Omental fat pad (tissue), 4 donors: Measurements from ENCODE around the gene CMTM7. TPM values are rescaled to one million over a fixed set of nuclear protein-coding genes. Genes with fewer than 3 reads are reported as not detected.

Experiments
- ATAC-seq: fragments of 150-250 bp; one replicate; pipeline ENCODE4 v1.9.1; 2016; ENCODE audit warnings: mild to moderate bottlenecking, moderate library complexity; ENCODE audit not compliant: low FRiP score
- DNase-seq: peaks from one replicate; pipeline ENCODE4 v3.0.0-alpha.2; 2019; ENCODE audit warnings: low spot score
- total RNA-seq, 4 donors: library from RNA; depleted of rRNA; stranded (reverse); fragments of >200 nt; gene quantifications; one replicate each; pipeline ENCODE4 v1.1.0, GENCODE V29; 2016
- TF ChIP-seq, protein P1 (sequence below), 3 donors: fragments of 450-650 bp; IDR thresholded peaks; one replicate each; pipeline ENCODE4 v1.5.1; 2016 to 2017; ENCODE audit warnings: antibody characterized with exemption in 3 of 3, mild to moderate bottlenecking in 3 of 3, moderate library complexity in 2 of 3

Gene CMTM7
- total RNA-seq, 4 donors from 2014 or later, result 18.0 to 34.7 (median 31.3) TPM

DNA sequence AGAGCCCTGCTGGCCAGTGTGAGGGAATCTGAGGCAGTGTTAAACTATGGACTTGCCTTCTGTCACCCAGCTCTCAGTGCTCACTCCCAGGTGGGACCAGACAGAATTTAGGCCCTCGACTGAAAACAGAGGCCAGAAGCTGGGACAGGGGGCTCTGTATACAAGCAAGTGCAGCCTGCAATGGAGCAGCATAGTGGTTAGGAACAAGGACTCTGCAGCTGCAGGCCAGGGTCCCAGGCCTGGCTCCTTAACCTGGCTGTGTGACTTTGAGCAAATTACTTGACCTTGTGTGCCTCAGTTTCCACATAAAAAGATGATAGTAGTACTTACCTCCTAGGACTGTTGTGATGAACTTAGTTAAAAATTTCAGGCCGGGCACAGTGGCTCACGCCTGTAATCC lies 39.8 kb downstream of the CMTM7 start:
- DNase-seq, result no peak
- TF ChIP-seq, protein P1, sequence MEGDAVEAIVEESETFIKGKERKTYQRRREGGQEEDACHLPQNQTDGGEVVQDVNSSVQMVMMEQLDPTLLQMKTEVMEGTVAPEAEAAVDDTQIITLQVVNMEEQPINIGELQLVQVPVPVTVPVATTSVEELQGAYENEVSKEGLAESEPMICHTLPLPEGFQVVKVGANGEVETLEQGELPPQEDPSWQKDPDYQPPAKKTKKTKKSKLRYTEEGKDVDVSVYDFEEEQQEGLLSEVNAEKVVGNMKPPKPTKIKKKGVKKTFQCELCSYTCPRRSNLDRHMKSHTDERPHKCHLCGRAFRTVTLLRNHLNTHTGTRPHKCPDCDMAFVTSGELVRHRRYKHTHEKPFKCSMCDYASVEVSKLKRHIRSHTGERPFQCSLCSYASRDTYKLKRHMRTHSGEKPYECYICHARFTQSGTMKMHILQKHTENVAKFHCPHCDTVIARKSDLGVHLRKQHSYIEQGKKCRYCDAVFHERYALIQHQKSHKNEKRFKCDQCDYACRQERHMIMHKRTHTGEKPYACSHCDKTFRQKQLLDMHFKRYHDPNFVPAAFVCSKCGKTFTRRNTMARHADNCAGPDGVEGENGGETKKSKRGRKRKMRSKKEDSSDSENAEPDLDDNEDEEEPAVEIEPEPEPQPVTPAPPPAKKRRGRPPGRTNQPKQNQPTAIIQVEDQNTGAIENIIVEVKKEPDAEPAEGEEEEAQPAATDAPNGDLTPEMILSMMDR (IDR thresholded peaks at IDR 0.05), result no peak
- no peak for ATAC-seq

DNA sequence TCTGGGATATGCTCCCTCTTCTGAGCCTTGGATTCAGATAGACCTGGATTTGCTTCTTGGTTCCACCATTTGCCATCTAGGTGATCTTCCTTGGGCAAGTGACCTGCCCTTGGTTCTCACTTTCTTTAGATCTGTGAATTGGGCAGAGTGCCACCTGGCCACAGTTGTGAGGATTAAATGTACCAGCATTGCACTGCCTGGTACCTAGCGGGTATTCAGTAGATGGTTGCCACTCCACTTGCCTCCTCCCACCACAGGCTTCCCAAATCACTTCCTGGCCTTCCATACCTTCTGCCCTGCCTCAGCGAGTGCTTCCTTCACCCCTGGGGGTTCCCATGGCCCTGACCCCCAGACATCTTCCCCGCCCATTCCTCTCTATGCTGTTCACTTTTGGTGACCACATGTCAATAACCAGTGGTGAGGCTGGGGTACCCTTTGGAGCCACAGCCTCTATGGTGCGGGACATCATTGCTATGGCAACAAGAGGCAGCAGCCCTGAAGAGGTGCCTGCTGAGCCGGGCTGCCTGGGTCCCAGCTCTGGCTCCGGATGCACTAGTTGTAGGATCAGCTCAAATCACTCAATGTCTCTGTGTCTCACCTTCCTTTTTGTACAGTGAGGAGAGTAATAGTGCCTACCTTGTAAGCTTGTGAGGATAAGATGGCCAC lies 40.5 kb downstream of the CMTM7 start:
- DNase-seq (no peak), ATAC-seq (no peak)
- TF ChIP-seq, protein P1 (IDR thresholded peaks at IDR 0.05), result no peak

DNA sequence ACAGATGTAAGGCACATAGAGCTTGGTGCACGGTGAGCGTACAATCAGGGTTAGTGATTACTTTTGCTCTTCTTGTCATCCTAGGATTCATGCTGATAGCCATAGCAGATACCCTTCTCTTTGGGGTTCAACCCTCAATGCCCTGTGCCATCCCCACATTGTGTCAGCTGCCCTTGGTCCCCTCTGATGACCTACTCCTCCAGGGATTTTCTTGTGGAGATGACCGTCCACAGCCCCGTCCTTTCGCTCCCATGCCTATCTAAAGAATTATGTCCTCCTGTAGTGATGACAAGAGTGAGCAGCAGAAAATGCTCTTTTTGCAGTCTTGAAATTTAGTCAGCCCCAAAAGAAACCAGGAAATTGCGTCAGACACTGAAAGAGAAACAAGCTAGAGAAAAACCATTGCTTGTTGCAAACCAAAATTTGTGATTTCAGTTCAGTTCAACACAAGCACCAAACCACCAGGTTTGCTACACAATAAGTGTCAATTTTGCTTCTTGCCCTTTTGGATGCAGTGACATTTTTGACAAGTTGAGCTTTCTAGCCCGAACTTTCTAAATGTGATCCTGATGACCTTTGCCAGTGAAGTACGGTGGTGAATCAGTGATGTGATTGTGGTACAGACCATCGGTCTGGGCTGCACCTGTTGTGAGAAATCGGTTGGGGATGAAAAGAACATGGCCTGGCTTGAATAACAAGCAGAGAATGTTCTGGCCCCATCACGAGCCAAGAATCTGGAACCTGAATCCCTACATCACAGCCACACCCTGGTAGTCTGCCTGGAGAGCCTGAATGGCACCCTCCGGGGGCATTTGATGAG lies 41.3 kb downstream of the CMTM7 start:
- no peak for ATAC-seq
- TF ChIP-seq, protein P1 (IDR thresholded peaks at IDR 0.05), result no peak

DNA sequence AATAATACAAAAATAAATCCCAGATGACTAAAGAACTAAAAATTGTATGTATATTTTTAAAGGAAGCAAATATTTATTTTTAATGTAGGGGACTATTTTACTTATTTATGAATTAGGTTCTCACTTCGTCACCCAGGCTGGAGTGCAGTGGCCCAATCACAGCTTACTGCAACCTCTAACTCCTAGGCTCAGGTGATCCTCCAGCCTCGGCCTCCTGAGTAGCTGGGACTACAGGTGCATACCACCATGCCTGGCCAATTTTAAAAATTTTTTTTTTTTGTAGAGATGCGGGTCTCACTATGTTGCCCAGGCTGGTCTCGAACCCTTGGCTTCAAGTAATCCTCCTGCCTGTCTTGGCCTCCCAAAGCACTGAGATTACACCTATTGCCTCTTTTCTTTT lies 42.6 kb downstream of the CMTM7 start:
- DNase-seq (no peak), ATAC-seq (no peak)
- TF ChIP-seq, protein P1 (IDR thresholded peaks at IDR 0.05), result no peak

More for the DNA sequence above, 41.3 kb downstream of the CMTM7 start:
- DNase-seq, result no peak

DNA sequence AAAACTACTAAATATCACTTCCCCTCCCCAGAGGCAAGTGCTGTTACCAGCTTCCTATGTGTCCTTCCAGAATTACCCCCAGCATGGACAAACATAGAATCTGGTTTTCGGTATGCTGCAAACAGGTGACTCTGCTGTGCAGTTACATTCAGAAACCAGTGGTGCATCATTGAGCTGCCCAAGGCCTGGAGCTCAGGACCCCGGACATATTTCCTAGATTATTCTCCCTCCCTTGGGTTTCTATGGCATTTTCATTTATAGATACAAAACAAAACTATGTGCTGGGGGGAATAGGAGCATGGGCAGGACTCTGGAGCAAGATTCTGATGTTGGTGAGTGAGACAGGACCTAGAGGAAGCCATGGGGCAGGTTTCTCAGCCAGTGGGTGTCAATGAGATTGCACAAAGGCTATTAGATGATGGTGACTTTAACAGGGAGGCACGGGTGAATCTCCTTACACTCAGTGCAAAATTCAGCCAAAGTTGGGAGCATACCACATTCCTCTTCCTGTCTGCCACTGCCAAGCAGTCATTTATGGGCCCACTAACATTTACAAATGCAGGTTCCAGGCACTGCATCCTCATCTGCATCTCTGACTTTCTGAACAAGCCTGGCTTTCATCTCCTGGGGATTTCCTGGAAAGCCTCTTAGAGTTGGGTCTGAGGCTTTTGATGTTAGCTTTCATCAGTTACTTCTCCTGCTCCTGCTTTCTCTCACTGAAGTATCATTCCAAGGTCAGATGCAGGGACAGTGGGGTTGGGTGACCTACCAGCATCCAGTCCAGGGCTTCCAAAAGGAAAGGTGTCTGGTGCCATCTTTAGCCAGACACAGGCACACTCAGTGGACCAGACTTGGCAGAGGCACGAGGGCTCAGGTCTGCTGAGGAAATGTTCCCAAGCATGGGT lies 44.5 kb downstream of the CMTM7 start:
- ATAC-seq, result no peak

DNA sequence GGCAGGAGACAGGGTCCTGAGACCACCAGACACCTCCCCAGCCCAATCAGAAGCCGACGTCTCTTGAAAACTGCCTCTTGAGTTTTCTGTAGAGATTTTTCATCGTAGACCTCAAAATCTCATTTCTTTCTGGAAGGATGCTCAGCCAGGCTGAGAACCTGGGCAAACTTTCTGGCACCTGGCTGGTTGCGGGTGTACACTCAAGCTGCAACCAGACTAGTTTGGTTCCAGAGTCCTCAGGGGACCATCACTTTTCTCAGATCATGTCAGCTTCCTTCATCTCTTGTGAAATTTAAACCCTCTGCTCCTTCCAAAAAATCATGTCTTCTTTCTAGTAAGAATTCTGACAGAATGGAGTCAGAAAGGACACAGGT lies 45.1 kb downstream of the CMTM7 start:
- DNase-seq, result no peak
- no peak for ATAC-seq
- TF ChIP-seq, protein P1 (IDR thresholded peaks at IDR 0.05), result no peak

More for the DNA sequence above, 44.5 kb downstream of the CMTM7 start:
- TF ChIP-seq, protein P1 (IDR thresholded peaks at IDR 0.05), result no peak
- no peak for DNase-seq
